ENCODE results near the gene NR0B2.

- TF ChIP-seq CTCF (IDR thresholded peaks at IDR 0.05) (no peak), POLR2A (IDR thresholded peaks at IDR 0.05) (no peak)
Measured at GRCh38 chr1:26863685-26864077, 50.1 kb downstream of the NR0B2 start.
